Fibroblast of lung (primary cell): Measurements from ENCODE around the gene LAMB3. TPM values are rescaled to one million over a fixed set of nuclear protein-coding genes. Genes with fewer than 3 reads are reported as not detected.

Experiments
- DNase-seq, 2 donors: peaks; one replicate each; pipeline versions ENCODE4 v3.0.0 to v3.0.0-alpha.2; 2010; ENCODE audit warnings: low read depth in 2 of 2
- H2AFZ ChIP-seq: 2 replicates; pipeline ENCODE4 v1.5.1; 2012; ENCODE audit warnings: low read length, control low read depth, inconsistent platforms
- H3K27ac ChIP-seq: 2 replicates; pipeline ENCODE4 v1.5.1; 2011; ENCODE audit warnings: low read length, control low read depth; ENCODE audit not compliant: insufficient read depth
- H3K27me3 ChIP-seq: 2 replicates; pipeline ENCODE4 v1.5.1; 2011; ENCODE audit warnings: mild to moderate bottlenecking, low read length; ENCODE audit not compliant: control insufficient read depth, insufficient read depth
- H3K36me3 ChIP-seq: 2 replicates; pipeline ENCODE4 v1.5.1; 2011; ENCODE audit warnings: low read length; ENCODE audit not compliant: control insufficient read depth, insufficient read depth
- H3K4me1 ChIP-seq: 2 replicates; pipeline ENCODE4 v1.5.1; 2011; ENCODE audit warnings: low read length; ENCODE audit not compliant: control insufficient read depth, insufficient read depth; ENCODE audit errors: extremely low read depth
- H3K4me2 ChIP-seq: 2 replicates; pipeline ENCODE4 v1.5.1; 2011; ENCODE audit warnings: low read length, control low read depth; ENCODE audit not compliant: insufficient read depth; ENCODE audit errors: extremely low read depth
- H3K4me3 ChIP-seq, 4 experiments: fragments of 200-600 bp in 1 of 4; sonication (generic) in 1 of 4; replicated peaks in 1 of 4; 2 replicates each; pipeline ENCODE4 v1.5.1; 2011 to 2016; ENCODE audit warnings: low read length in 4 of 4, low read depth in 3 of 4, mild to moderate bottlenecking in 3 of 4, control low read depth in 2 of 4, inconsistent platforms in 1 of 4, mixed read lengths in 1 of 4; ENCODE audit not compliant: insufficient read depth in 1 of 4; ENCODE audit errors: control extremely low read depth in 1 of 4
- H3K79me2 ChIP-seq: 2 replicates; pipeline ENCODE4 v1.5.1; 2012; ENCODE audit warnings: mild to moderate bottlenecking, low read length, inconsistent platforms; ENCODE audit not compliant: control insufficient read depth, insufficient read depth
- H3K9ac ChIP-seq: 2 replicates; pipeline ENCODE4 v1.5.1; 2011; ENCODE audit warnings: mild to moderate bottlenecking, low read length, control low read depth; ENCODE audit not compliant: insufficient read depth
- H3K9me3 ChIP-seq: 2 replicates; pipeline ENCODE4 v1.5.1; 2012; ENCODE audit warnings: low read depth, low read length; ENCODE audit not compliant: control insufficient read depth, insufficient read depth
- H4K20me1 ChIP-seq: 2 replicates; pipeline ENCODE4 v1.5.1; 2011; ENCODE audit warnings: low read length; ENCODE audit not compliant: control insufficient read depth, insufficient read depth; ENCODE audit errors: extremely low read depth
- CTCF ChIP-seq, 2 donors: IDR thresholded peaks in 1 of 2; conservative IDR thresholded peaks in 1 of 2; 1 replicate in 1 of 2; 2 replicates in 1 of 2; pipeline ENCODE4 v1.5.1; 2011 to 2012; ENCODE audit warnings: low read length in 2 of 2, control low read depth in 1 of 2, inconsistent platforms in 1 of 2, low read depth in 1 of 2, mild to moderate bottlenecking in 1 of 2
- EZH2 ChIP-seq: IDR thresholded peaks from 2 replicates; pipeline ENCODE4 v1.5.1; 2012; ENCODE audit warnings: low read length, control low read depth, mild to moderate bottlenecking; ENCODE audit errors: missing control alignments
- polyA plus RNA-seq, 2 donors: library from polyadenylated mRNA; depleted of rRNA in 1 of 2; stranded (reverse) in 1 of 2; unstranded in 1 of 2; fragments of >200 nt; gene quantifications; 2 replicates each; pipeline ENCODE4 v1.2.1, GENCODE V29; 2011 to 2012; ENCODE audit warnings: missing spikeins in 1 of 2
- total RNA-seq: library from RNA; depleted of rRNA; stranded (reverse); fragments of >200 nt; gene quantifications from 2 replicates; pipeline ENCODE4 v1.2.1, GENCODE V29; 2014

LAMB3 gene
- total and polyA plus RNA-seq, 2 donors (not counting 1 experiment from before 2014, with no cell fraction given), result 4.1 to 23.3 TPM

- no peak overlapping the region for H3K4me2 ChIP-seq
- H3K9ac ChIP-seq, result no peak overlapping the region
- no peak for DNase-seq
- no peaks in the 10 kb centered on the region for H4K20me1 ChIP-seq
- H3K4me1 ChIP-seq, result no peaks in the 10 kb centered on the region
- no peaks in the 10 kb centered on the region for H3K27me3 ChIP-seq
- TF ChIP-seq EZH2 (no peak), CTCF (conservative IDR thresholded peaks at IDR 0.05 in 1 of 2, IDR thresholded peaks at IDR 0.05 in 1 of 2; ENCODE audit: low read depth in 1 of 2, low read length in 2 of 2) (no peak)
- no peak overlapping the region for H3K4me3 ChIP-seq
- H3K36me3 ChIP-seq, result no peaks in the 10 kb centered on the region
- no peak overlapping the region for H2AFZ ChIP-seq
- no peaks in the 10 kb centered on the region for H3K9me3 ChIP-seq
- no peak overlapping the region for H3K27ac ChIP-seq
- H3K79me2 ChIP-seq, result no peaks in the 10 kb centered on the region
Observed at GRCh38 chr1:209621741-209622655, 30.2 kb downstream of the LAMB3 start.

DNA sequence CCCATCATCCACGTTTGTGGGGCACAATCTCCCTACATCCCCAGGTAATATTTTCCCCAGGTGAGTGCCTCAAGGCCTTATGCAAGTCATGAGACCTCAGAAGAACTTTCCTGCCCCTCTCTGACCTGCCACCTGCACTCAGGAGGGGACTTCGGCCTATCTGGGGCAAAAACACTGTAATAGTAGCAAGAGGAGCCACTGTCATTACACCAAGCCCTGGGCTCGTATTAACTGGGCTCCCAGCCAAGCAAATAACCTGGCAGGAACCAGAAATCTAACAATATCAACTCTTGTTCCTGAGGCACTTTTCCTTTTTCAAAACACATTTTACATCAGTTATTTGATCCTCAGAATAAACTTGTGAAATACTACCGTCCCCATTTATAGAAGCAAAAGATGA, 30.9 kb downstream of the LAMB3 start:
- Histone ChIP-seq H3K27ac (no peak overlapping the region), H2AFZ (no peak overlapping the region), H4K20me1 (no peaks in the 10 kb centered on the region), H3K4me3 (no peak overlapping the region), H3K9me3 (no peaks in the 10 kb centered on the region), H3K27me3 (no peaks in the 10 kb centered on the region), H3K9ac (no peak overlapping the region), H3K79me2 (no peaks in the 10 kb centered on the region), H3K4me1 (no peaks in the 10 kb centered on the region), H3K4me2 (no peak overlapping the region), H3K36me3 (no peaks in the 10 kb centered on the region)
- TF ChIP-seq CTCF (conservative IDR thresholded peaks at IDR 0.05 in 1 of 2, IDR thresholded peaks at IDR 0.05 in 1 of 2; ENCODE audit: low read depth in 1 of 2, low read length in 2 of 2) (no peak), EZH2 (no peak)
- DNase-seq, result no peak

GRCh38 chr1:209620487-209620884, 31.7 kb downstream of the LAMB3 start:
- H4K20me1 ChIP-seq, result no peaks in the 10 kb centered on the region
- no peak overlapping the region for H2AFZ ChIP-seq
- DNase-seq, result peak; percentile 25 to 60
- H3K4me3 ChIP-seq, result no peak overlapping the region
- no peaks in the 10 kb centered on the region for H3K4me1 ChIP-seq
- TF ChIP-seq EZH2 (no peak), CTCF (conservative IDR thresholded peaks at IDR 0.05 in 1 of 2, IDR thresholded peaks at IDR 0.05 in 1 of 2; ENCODE audit: low read depth in 1 of 2, low read length in 2 of 2) (no peak)
- no peaks in the 10 kb centered on the region for H3K79me2 ChIP-seq
- H3K36me3 ChIP-seq, result no peaks in the 10 kb centered on the region
- no peak overlapping the region for H3K4me2 ChIP-seq
- no peaks in the 10 kb centered on the region for H3K27me3 ChIP-seq
- H3K27ac ChIP-seq, result no peak overlapping the region
- H3K9me3 ChIP-seq, result no peaks in the 10 kb centered on the region
- H3K9ac ChIP-seq, result no peak overlapping the region
